Measurements from ENCODE around the gene STEAP1. TPM values are rescaled to one million over a fixed set of nuclear protein-coding genes. Genes with fewer than 3 reads are reported as not detected.

The STEAP1 gene
- total RNA-seq, 1 experiment from 2014 or later = 5.5 TPM

- intact Hi-C loops (cut with micrococcal nuclease; ENCODE audit: unreplicated experiment) = no loop called here
- in situ Hi-C loops (cut with HindIII; ENCODE audit: low pct_unique_long_range_greater_than_20kb, low sequenced_read_pairs) = no loop called here
- POLR2A ChIA-PET = no interaction called here
Measured at GRCh38 chr7:90172624-90173023, 18.4 kb downstream of the STEAP1 start.

DNA sequence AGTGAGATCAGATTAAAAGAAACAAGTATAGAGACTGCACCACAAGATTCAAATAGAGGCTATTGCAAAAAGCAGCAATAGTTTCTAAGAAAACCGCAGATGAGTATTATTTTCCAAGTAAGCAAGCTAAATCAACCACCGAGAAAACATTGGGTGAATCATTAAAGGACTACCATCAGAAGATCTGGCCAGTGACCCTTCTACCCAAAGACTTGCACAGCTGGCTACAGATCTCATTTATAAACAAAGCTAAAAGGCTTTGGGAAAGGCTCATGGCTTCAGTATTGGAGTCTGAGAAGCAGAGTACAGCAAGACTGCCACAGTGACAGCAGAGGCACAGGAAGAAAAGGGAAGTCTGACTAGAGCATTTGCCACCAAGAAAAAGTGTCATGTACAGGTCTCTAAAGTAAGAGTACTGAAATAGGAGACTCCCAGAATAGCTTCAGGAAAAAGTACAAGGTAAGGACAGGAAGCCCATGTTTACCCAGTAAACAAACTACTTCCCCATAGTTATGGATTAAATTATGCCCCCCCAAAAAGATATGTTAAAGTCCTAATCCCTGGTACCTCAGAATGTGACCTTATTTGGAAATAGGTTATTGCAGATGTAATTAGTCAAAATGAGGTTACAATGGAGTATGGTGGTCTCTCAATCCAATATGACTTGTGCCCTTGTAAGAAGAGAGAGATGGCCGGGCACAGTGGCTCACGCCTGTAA lies 19.0 kb downstream of the STEAP1 start:
- Histone ChIP-seq H3K27me3 (ENCODE audit: control insufficient read depth, insufficient read depth, low read length) (no peaks in the 10 kb centered on the region), H3K9me3 (ENCODE audit: control insufficient read depth, insufficient read depth, low read depth, low read length) (peaks cover 21% of the 10 kb centered on the region; the same call in 1 of the 2 replicates), H3K36me3 (ENCODE audit: control insufficient read depth, insufficient read depth, low read length) (no peaks in the 10 kb centered on the region), H3K27ac (ENCODE audit: low read length) (no peak overlapping the region), H3K4me1 (ENCODE audit: control insufficient read depth, insufficient read depth, low read length) (no peaks in the 10 kb centered on the region), H3K4me3 (ENCODE audit: low read depth in 2 of 2, low read length in 2 of 2) (no peak overlapping the region)
- DNase-seq (ENCODE audit: low read depth, low spot score) = no peak
- ChIA-PET POLR2A (no interaction called here), CTCF (no interaction called here)
- in situ Hi-C loops (cut with HindIII; ENCODE audit: low pct_unique_long_range_greater_than_20kb, low sequenced_read_pairs) (no loop called here), intact Hi-C loops (cut with micrococcal nuclease; ENCODE audit: unreplicated experiment) (no loop called here)
- no peak for ATAC-seq
- no TSS peak for BruUV-seq (replicated peaks)
- no peak for TF ChIP-seq TCF7L2 (IDR thresholded peaks at IDR 0.05; ENCODE audit: low read depth, low read length)
- no peak for TF ChIP-seq SIN3A (IDR thresholded peaks at IDR 0.05; ENCODE audit: borderline replicate concordance, insufficient read depth, low read depth, low read length)
- TF ChIP-seq, protein P1, sequence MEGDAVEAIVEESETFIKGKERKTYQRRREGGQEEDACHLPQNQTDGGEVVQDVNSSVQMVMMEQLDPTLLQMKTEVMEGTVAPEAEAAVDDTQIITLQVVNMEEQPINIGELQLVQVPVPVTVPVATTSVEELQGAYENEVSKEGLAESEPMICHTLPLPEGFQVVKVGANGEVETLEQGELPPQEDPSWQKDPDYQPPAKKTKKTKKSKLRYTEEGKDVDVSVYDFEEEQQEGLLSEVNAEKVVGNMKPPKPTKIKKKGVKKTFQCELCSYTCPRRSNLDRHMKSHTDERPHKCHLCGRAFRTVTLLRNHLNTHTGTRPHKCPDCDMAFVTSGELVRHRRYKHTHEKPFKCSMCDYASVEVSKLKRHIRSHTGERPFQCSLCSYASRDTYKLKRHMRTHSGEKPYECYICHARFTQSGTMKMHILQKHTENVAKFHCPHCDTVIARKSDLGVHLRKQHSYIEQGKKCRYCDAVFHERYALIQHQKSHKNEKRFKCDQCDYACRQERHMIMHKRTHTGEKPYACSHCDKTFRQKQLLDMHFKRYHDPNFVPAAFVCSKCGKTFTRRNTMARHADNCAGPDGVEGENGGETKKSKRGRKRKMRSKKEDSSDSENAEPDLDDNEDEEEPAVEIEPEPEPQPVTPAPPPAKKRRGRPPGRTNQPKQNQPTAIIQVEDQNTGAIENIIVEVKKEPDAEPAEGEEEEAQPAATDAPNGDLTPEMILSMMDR (IDR thresholded peaks at IDR 0.05) = no peak
- TF ChIP-seq REST (IDR thresholded peaks at IDR 0.05; ENCODE audit: insufficient read depth in 1 of 2, low read depth in 2 of 2, low read length in 1 of 2) = no peak
- no peak for TF ChIP-seq POLR2AphosphoS5 (IDR thresholded peaks at IDR 0.05; ENCODE audit: low read depth, low read length)

More at GRCh38 chr7:90172624-90173023, 18.4 kb downstream of the STEAP1 start:
- Histone ChIP-seq H3K9me3 (ENCODE audit: control insufficient read depth, insufficient read depth, low read depth, low read length) (peaks cover 21% of the 10 kb centered on the region; the same call in 1 of the 2 replicates), H3K27me3 (ENCODE audit: control insufficient read depth, insufficient read depth, low read length) (no peaks in the 10 kb centered on the region), H3K4me1 (ENCODE audit: control insufficient read depth, insufficient read depth, low read length) (no peaks in the 10 kb centered on the region), H3K4me3 (ENCODE audit: low read depth in 2 of 2, low read length in 2 of 2) (no peak overlapping the region), H3K36me3 (ENCODE audit: control insufficient read depth, insufficient read depth, low read length) (no peaks in the 10 kb centered on the region), H3K27ac (ENCODE audit: low read length) (no peak overlapping the region)
- no TSS peak for BruUV-seq (replicated peaks)
- TF ChIP-seq POLR2AphosphoS5 (IDR thresholded peaks at IDR 0.05; ENCODE audit: low read depth, low read length) (no peak), TCF7L2 (IDR thresholded peaks at IDR 0.05; ENCODE audit: low read depth, low read length) (no peak), REST (IDR thresholded peaks at IDR 0.05; ENCODE audit: insufficient read depth in 1 of 2, low read depth in 2 of 2, low read length in 1 of 2) (no peak), SIN3A (IDR thresholded peaks at IDR 0.05; ENCODE audit: borderline replicate concordance, insufficient read depth, low read depth, low read length) (no peak)
- TF ChIP-seq, protein P1 (IDR thresholded peaks at IDR 0.05) = no peak
- DNase-seq (ENCODE audit: low read depth, low spot score) (no peak), ATAC-seq (no peak)
- CTCF ChIA-PET = no interaction called here

Data from Panc1 (cell line).